HG02571 (cell line): Measurements from ENCODE around the gene CLSTN2.

Experiments
- ATAC-seq: cut with Tn5 transposase; IDR thresholded peaks from one replicate; pipeline ENCODE4 v1.9.1; 2021; ENCODE audit warnings: mild to moderate bottlenecking, moderate library complexity; ENCODE audit not compliant: unreplicated experiment

The CLSTN2 gene

DNA sequence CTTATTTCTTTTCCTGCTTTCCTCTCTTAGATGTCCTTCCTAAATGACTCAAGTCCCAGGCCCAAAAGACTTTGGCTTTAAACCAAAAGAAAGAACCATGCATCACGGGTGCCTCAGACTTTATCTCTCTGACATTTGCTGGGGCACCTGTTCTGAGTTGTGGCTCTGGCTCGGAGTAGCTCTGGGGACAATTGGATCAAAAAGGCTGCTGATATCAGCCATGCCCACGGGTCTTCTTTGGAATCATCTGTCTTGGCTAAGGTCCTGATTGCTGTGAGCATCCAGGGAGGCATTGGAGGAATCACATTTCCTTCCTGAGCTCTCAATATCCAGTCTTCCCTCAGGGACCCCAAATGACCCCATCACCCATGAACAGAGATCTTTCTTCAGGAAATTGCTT, 59.9 kb downstream of the CLSTN2 start:
- no peak for ATAC-seq

GRCh38 chr3:140004271-140004670, 69.3 kb downstream of the CLSTN2 start:
- ATAC-seq, result no peak

DNA sequence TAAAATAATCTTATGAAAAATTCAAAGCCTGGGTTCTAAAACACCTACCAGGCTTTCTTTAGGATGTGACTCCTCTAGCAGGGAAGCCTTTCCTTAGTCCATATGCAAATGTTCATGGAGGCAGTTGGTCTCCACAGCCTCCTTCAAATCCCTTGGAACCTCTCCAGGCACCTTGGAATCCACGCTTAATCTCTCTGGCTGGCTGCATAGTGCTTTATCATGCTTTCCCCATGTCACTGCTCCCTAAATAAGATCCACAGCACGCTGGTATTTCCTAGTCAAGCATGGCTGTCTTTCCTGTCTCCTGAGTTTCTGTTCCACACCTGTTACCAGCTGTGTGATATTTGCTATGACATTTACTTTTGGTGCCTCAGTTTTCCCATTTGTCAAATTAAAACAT, 71.3 kb downstream of the CLSTN2 start:
- no peak for ATAC-seq

GRCh38 chr3:140007081-140007480, 72.1 kb downstream of the CLSTN2 start:
- no peak for ATAC-seq

- ATAC-seq, result no peak
These were observed 73.2 kb downstream of the CLSTN2 start for GRCh38 chr3:140007911-140008869.

- ATAC-seq, result no peak
These were observed 75.4 kb downstream of the CLSTN2 start for GRCh38 chr3:140010391-140010790.

GRCh38 chr3:140011086-140011485, 76.1 kb downstream of the CLSTN2 start:
- no peak for ATAC-seq

GRCh38 chr3:140011611-140012277, 76.8 kb downstream of the CLSTN2 start:
- no peak for ATAC-seq

GRCh38 chr3:140013220-140013619, 78.2 kb downstream of the CLSTN2 start:
- ATAC-seq, result no peak

DNA sequence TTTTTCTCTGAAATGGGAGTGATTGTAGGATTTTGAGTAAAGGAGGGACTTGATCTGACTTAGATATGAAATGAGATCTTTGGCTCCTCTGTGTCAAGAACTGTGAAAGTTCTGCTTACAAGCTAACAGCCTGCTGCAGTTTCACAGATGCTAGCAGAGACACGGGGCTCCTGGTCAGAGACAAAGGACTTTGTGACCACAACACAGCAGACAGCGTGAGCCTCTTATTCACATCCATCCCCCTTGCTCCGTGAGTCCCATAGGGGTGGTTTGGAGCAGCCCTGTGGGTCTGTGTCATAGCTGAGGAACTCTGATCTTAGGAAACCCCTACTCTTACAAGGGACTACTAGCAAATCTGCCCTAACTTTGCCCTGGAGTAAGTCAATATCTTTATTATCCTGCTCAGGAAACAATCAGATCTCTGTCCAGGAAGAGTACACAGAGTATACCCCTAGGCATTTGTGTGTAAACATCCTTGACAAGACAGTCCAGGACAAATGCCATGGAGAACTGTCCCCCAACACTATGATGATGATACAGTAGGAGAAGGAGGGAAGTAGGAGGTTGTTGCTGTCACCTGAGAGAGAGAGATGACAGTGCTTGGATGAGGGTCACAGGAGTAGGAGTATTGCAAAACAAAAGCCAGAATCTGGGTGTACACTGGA, 80.0 kb downstream of the CLSTN2 start:
- no peak for ATAC-seq

DNA sequence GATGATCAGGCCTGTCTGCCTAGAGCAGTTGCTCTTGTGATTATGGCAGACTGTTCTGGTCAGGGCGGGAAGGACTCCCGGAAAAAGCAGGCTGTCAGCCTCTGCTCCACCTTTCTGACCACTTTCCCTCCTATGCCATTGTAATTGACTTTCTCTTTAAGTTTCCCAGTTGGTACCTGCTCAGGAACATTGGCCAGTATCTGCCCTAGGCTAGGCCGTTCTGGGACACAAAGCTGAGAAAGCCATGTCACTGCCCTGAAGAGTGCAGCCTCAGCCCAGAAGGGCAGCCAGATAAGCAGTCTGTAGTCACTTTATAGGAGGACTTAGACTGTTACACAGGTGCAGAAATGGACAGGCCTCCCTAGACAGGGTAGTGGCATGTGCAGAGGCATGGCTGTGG, 80.8 kb downstream of the CLSTN2 start:
- no peak for ATAC-seq

DNA sequence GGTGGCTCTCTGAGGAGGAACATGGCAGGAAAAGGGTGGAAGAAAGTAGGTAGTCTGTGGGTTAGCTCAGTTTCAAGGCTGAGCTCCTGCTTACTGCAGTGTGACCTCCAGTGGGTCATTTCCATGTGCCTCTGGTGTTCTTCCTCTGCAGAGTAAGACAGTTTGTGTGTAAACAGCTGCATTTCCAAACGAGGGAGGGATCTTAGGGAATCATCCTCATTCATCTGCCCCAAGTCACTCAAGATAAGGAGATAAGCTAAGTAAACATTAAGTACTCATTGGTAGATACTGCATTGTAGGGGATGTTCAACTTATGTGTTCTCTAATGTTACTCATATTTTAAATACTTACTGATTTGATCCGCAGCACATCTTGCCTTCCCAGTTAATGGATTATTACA, 83.6 kb downstream of the CLSTN2 start:
- no peak for ATAC-seq

- no peak for ATAC-seq
These were observed 85.0 kb downstream of the CLSTN2 start for GRCh38 chr3:140019946-140020345.

DNA sequence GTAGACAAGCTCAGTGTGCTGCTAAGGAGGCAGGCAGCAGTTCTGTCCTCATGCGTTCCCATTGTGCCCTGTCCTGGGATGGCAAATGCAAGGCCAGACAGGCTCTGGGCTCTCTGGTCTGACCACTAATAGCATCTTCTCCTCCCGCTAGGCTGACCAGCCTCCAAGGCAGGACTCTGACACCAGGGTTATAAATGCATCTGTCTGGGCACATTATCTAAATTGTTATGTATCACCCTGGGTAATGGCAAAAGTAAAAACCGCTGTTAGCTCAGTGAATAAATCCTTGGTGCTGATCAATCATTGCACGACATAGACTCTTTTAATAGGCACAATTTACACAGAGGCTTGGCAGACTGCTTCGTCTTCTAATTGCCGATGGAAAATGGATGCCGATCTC, 85.6 kb downstream of the CLSTN2 start:
- no peak for ATAC-seq

DNA sequence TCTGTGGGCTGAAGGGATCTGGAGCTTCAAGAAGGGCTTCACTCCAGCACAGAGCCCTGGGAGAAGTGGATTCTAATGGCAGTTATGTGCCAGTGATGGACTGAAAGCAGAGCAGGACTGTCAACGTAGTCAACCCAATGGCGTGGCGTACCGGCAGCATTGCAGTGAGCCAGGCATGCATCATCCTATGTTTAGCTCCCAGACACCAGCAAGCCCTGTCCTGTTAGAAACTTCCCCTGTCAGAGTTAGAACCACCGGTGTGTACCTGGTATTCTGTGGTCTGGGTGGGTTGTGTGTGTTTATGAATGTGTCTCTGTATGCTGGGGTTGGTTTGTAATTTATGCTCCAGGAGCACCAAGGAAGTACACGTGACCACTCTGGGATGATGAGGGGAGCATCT, 86.3 kb downstream of the CLSTN2 start:
- no peak for ATAC-seq

GRCh38 chr3:140022066-140022770, 87.2 kb downstream of the CLSTN2 start:
- no peak for ATAC-seq

DNA sequence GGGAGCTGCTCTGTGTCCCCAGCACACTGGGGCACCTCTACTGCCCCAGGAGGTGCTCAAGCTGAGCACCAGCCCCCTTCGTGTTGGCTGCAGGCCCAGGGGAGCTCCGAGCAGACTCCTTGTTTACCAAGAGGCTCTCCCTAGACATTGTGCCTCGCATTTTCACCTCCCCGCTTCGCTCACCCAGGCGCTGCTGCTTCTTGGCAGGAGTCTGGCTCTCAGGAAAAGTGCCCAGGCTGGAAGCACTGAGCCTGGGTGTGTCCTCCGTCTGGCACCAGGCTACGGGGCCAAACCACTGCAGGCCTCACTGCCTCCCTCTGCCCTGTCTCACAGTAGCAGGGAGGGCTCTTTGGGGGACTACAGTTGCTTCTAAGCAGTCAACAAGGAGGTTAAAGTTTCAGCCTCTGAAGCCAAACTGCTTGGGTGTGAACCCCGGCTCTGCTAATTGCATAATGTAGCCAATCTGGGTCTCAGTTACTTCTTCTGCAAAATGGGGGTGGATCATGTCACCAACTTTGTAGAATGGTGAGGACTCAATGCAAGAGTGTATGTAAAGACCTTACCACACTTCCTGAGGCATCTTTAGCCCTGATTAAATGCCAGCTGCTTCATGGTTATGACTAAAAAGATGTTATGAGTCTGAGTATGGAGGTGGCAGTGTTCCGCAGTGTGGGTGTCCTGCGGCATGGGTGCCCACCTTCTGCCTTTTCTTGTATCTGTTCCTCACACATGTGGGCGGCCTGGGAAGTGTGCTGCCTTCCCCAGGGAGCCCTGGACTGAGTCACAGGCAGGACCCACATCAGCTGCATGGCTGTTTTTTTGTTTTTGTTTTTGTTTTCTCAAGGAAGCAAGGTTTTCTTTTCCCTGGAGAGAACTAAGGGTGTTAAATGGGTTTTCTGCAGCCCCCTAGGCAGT, 88.9 kb downstream of the CLSTN2 start:
- ATAC-seq, result no peak

GRCh38 chr3:140031170-140031569, 96.2 kb downstream of the CLSTN2 start:
- no peak for ATAC-seq

GRCh38 chr3:140034058-140034457, 99.1 kb downstream of the CLSTN2 start:
- no peak for ATAC-seq

DNA sequence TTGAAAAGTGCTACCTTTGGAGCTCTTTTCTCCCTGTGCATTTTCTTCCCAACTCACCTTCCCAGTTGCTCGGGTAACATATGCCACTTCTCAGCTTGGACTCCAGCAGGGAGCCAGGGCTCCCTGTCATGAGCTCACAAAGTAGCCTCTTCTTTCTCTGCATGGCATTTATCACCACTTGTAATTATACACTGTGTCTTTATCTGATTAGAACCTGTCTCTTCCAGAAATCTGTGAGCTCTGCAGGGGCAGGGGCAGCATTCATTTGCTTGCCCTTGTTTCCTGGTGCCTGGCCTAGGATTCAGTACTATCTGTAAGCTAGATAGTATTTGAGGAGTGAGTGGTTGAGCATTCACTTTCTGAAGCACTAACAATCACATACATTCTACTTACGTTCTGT, 100.9 kb downstream of the CLSTN2 start:
- ATAC-seq, result no peak
